ENCODE results near the gene CEMIP. TPM values are rescaled to one million over a fixed set of nuclear protein-coding genes. Genes with fewer than 3 reads are reported as not detected.

The CEMIP gene
- total and polyA plus RNA-seq, 2 of the 13 experiments (the other 11 are each of a cell fraction or from before 2014, with no cell fraction given) = 4.3 to 28.5 TPM

GRCh38 chr15:80778964-80779657 lies at the start of gene CEMIP (continued):
- TF ChIP-seq IRX3 (CRISPR knock-in tag; IDR thresholded peaks at IDR 0.05; ENCODE audit: borderline replicate concordance, low read depth) = no peak
- 0 out of 2 replicates have a peak, but pooled peaks have one; percentile 36 for TF ChIP-seq ZNF205 (CRISPR knock-in tag; IDR thresholded peaks at IDR 0.05)
- no peak for TF ChIP-seq MTF2 (CRISPR knock-in tag; IDR thresholded peaks at IDR 0.05; ENCODE audit: borderline replicate concordance)
- TF ChIP-seq ZIK1 (CRISPR knock-in tag; IDR thresholded peaks at IDR 0.05; ENCODE audit: borderline replicate concordance, low read depth) = no peak
- no peak for TF ChIP-seq ZMYM3 (CRISPR knock-in tag; IDR thresholded peaks at IDR 0.05)
- 0 out of 2 replicates have a peak, but pooled peaks have one; percentile 18 for TF ChIP-seq ISL2 (CRISPR knock-in tag; IDR thresholded peaks at IDR 0.05)
- no peak for TF ChIP-seq ZBTB49 (CRISPR knock-in tag; IDR thresholded peaks at IDR 0.05; ENCODE audit: borderline replicate concordance)
- no peak for TF ChIP-seq ZNF746 (CRISPR knock-in tag; IDR thresholded peaks at IDR 0.05)
- no peak for TF ChIP-seq STAT5B (CRISPR knock-in tag; IDR thresholded peaks at IDR 0.05)
- peak; percentile 38; the same call in 1 of the 2 replicates for TF ChIP-seq RFXAP (CRISPR knock-in tag; IDR thresholded peaks at IDR 0.05; ENCODE audit: borderline replicate concordance)
- no peak for TF ChIP-seq HIVEP1 (CRISPR knock-in tag; IDR thresholded peaks at IDR 0.05)
- TF ChIP-seq THYN1 (CRISPR knock-in tag; IDR thresholded peaks at IDR 0.05; ENCODE audit: borderline replicate concordance, low read depth) = 0 out of 2 replicates have a peak, but pooled peaks have one; percentile 69
- TF ChIP-seq ZNF883 (CRISPR knock-in tag; IDR thresholded peaks at IDR 0.05; ENCODE audit: not compliant biosample characterization) = no peak
- no peak for TF ChIP-seq ZFP37 (CRISPR knock-in tag; IDR thresholded peaks at IDR 0.05; ENCODE audit: borderline replicate concordance)
- TF ChIP-seq MLXIP (CRISPR knock-in tag; IDR thresholded peaks at IDR 0.05; ENCODE audit: borderline replicate concordance) = no peak
- no peak for TF ChIP-seq EP300 (IDR thresholded peaks at IDR 0.05; ENCODE audit: low read depth in 2 of 2, low read length in 2 of 2)
- no peak for TF ChIP-seq EP300 (CRISPR knock-in tag; IDR thresholded peaks at IDR 0.05; ENCODE audit: borderline replicate concordance)
- TF ChIP-seq ZNF235 (CRISPR knock-in tag; IDR thresholded peaks at IDR 0.05; ENCODE audit: borderline replicate concordance) = no peak
- no peak for TF ChIP-seq PAWR (CRISPR knock-in tag; IDR thresholded peaks at IDR 0.05; ENCODE audit: borderline replicate concordance)
- TF ChIP-seq NKX3-1 (CRISPR knock-in tag; IDR thresholded peaks at IDR 0.05) = no peak
- TF ChIP-seq HNRNPK (IDR thresholded peaks at IDR 0.05; ENCODE audit: low read depth, low read length, poor library complexity, severe bottlenecking) = peak; percentile 86
- no peak for TF ChIP-seq REXO4 (CRISPR knock-in tag; IDR thresholded peaks at IDR 0.05; ENCODE audit: borderline replicate concordance)
- TF ChIP-seq FOXC1 (CRISPR knock-in tag; IDR thresholded peaks at IDR 0.05; ENCODE audit: borderline replicate concordance) = no peak
- TF ChIP-seq ZNF260 (CRISPR knock-in tag; IDR thresholded peaks at IDR 0.05; ENCODE audit: borderline replicate concordance, low read depth) = no peak
- TF ChIP-seq ZNF619 (CRISPR knock-in tag; IDR thresholded peaks at IDR 0.05) = 0 out of 2 replicates have a peak, but pooled peaks have one; percentile 45
